Peyer's patch (tissue), 4 donors: ENCODE data around the gene PLG.

Experiments
- CTCF ChIP-seq, 6 experiments: fragments of 450-650 bp in 4 of 6; fragments of 200-600 bp in 2 of 6; sonication (generic) in 1 of 6; IDR thresholded peaks; one replicate each; pipeline ENCODE4 v1.5.1; 2017 to 2019; ENCODE audit warnings: antibody characterized with exemption in 6 of 6, mild to moderate bottlenecking in 3 of 6, moderate library complexity in 1 of 6
- POLR2A ChIP-seq, 2 donors: fragments of 450-650 bp; IDR thresholded peaks; one replicate each; pipeline ENCODE4 v1.5.1; 2017; ENCODE audit warnings: antibody characterized with exemption in 2 of 2, mild to moderate bottlenecking in 2 of 2, moderate library complexity in 2 of 2

GRCh38 chr6:160774399-160774798, 72.4 kb downstream of the PLG start:
- no peak for TF ChIP-seq CTCF (IDR thresholded peaks at IDR 0.05)
- no peak for TF ChIP-seq POLR2A (IDR thresholded peaks at IDR 0.05)
